ENCODE measurements around the gene TK2.

TK2 gene

GRCh38 chr16:66488505-66488904 lies 61.4 kb downstream of the TK2 start:
- no peak overlapping the region for H3K4me3 ChIP-seq (replicated peaks in 1 of 2; ENCODE audit: low read depth in 2 of 2, low read length in 2 of 2)
- no peak for TF ChIP-seq CTCF (IDR thresholded peaks at IDR 0.05; ENCODE audit: low read depth, low read length)
- no peak for DNase-seq (ENCODE audit: low read depth in 2 of 2)

GRCh38 chr16:66487580-66488275 lies 62.2 kb downstream of the TK2 start:
- TF ChIP-seq CTCF (IDR thresholded peaks at IDR 0.05; ENCODE audit: low read depth, low read length) = no peak
- no peak overlapping the region for H3K4me3 ChIP-seq (replicated peaks in 1 of 2; ENCODE audit: low read depth in 2 of 2, low read length in 2 of 2)
- peak in 1 of 2 donors; percentile 37 for DNase-seq (ENCODE audit: low read depth in 2 of 2)

- peak; percentile 94 to 95 for DNase-seq (ENCODE audit: low read depth in 2 of 2)
- H3K4me3 ChIP-seq (replicated peaks in 1 of 2; ENCODE audit: low read depth in 2 of 2, low read length in 2 of 2) = no peak overlapping the region
- TF ChIP-seq CTCF (IDR thresholded peaks at IDR 0.05; ENCODE audit: low read depth, low read length) = no peak
Measured at GRCh38 chr16:66486773-66487579, 62.9 kb downstream of the TK2 start.

- H3K4me3 ChIP-seq (replicated peaks in 1 of 2; ENCODE audit: low read depth in 2 of 2, low read length in 2 of 2) = no peak overlapping the region
- no peak for DNase-seq (ENCODE audit: low read depth in 2 of 2)
Measured at GRCh38 chr16:66486199-66486772, 63.6 kb downstream of the TK2 start.

GRCh38 chr16:66485376-66485775 lies 64.5 kb downstream of the TK2 start:
- no peak for TF ChIP-seq CTCF (IDR thresholded peaks at IDR 0.05; ENCODE audit: low read depth, low read length)
- DNase-seq (ENCODE audit: low read depth in 2 of 2) = no peak
- no peak overlapping the region for H3K4me3 ChIP-seq (replicated peaks in 1 of 2; ENCODE audit: low read depth in 2 of 2, low read length in 2 of 2)

More at GRCh38 chr16:66486199-66486772, 63.6 kb downstream of the TK2 start:
- no peak for TF ChIP-seq CTCF (IDR thresholded peaks at IDR 0.05; ENCODE audit: low read depth, low read length)

- TF ChIP-seq CTCF (IDR thresholded peaks at IDR 0.05; ENCODE audit: low read depth, low read length) = no peak
- no peak for DNase-seq (ENCODE audit: low read depth in 2 of 2)
- no peak overlapping the region for H3K4me3 ChIP-seq (replicated peaks in 1 of 2; ENCODE audit: low read depth in 2 of 2, low read length in 2 of 2)
Measured at GRCh38 chr16:66484453-66485213, 65.3 kb downstream of the TK2 start.

Measured in cardiac fibroblast (primary cell).